ENCODE measurements around the gene METTL8. TPM values are rescaled to one million over a fixed set of nuclear protein-coding genes. Genes with fewer than 3 reads are reported as not detected.
"Not testable (repeated sequence)": the region's sequence is repeated elsewhere in the genome, so short reads cannot be mapped to it uniquely, and the experiment has no call there.

Gene METTL8
- total RNA-seq, 1 donor from 2014 or later: 9.5 TPM

DNA sequence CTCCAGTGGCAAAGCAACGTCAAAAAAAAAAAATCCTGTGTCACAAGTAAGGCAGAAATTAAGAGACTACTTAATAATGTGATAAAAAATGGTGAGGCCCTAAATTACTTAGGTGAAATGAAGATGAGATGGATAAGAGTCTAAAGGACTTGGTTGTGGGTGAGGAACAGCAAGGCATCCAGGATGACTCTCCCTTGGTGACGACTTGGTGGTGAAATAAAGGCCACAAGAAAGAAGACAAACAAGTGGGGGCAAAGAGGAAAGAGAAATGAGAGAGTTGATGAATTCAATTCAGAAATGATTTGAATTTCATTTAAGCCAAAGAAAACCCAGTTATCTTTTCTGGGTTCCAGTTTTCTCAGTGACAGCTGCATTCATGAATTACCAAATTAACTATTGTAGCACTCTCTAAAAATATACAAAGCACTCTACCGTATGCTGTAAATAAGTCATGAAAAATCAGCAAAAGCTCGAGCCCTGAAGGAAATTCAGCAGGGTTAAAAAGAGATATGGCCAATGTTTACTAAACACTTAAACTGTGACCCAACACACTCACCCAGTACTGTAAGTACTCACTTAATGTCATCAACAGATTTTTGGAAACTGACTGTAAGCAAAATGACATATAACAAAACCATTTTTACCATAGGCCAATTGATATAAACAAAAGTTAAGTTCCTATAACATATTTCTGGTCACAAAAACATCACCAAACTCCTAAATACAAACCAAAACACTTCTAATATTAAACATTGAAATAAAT, 1.4 kb downstream of the METTL8 start:
- ATAC-seq (ENCODE audit: poor library complexity) (no peak), DNase-seq (no peak)
- intact Hi-C loops (cut with DNase I): loop anchor here (10.0 kb wide), 1 partner anchor 92 kb away; the partner anchor contains the start of gene CYBRD1

DNA sequence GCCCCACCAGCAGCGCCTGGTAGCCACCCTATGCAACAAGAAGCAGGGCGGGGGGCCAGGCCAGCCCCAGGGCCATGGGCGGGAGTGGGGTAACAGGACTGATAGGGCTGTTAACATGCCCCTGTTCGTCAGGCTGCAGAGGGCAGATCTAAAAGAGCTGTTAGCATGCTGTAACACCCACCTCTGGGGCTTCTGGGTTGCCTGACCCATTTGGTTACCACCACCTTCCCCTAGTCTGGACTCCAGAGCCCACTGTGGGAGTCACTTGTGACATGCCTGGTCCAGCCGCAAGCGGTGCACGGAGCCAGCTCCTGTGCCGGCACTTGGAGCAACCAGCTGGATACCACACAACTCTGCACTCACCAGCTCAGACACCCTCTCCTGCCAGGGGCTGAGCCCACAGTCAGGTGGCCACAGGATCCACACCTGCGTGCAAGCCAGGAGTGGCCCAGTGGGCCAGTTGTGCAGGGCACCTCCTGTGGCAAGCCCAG, 2.1 kb downstream of the METTL8 start:
- DNase-seq (no peak), ATAC-seq (ENCODE audit: poor library complexity) (no peak)
- intact Hi-C loops (cut with DNase I): loop anchor here (10.0 kb wide), 1 partner anchor 93 kb away; the partner anchor contains the start of gene CYBRD1

DNA sequence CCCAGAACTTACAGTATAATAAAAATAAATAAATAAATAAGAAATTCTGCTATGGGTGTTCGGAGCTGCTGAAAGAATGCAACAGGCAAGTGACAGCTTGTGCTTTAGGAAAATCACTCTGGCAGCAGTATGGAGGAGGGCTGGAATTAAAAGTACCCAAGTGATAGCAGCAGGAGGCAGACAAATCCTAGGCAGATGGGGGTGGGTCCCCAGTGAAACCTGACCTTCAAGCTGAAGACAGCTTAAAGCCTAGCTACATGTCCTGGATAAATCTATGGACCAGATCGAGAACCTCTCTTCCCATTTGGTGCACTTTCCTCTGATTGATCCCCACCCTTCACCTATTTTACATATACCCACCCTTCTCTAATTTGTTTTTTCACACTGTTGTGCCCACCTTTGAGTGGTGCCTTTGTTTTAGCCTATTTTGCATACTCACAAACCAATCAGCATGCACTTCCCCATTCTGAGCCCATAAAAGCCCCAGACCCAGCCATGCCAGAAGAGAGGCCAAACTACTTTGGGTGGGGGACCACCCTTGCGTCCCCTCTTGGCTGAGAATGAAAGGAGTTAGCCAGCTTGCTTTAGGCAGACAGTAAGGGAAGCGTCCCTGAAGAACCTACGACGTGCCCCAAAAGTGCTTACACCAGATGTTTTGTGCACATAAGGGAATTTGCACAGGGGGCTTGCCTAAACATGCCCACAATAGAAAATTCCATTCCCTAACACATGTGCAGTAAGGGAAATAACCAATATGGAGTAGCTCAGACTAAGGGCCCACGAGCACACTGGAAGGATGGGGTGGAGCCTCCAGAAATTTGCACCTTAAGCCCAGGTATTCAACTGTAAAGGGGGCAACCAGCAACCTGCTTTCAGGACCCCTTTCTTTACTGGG, 3.0 kb downstream of the METTL8 start:
- DNase-seq (no peak), ATAC-seq (ENCODE audit: poor library complexity) (no peak)
- intact Hi-C loops (cut with DNase I): loop anchor here (10.0 kb wide), 1 partner anchor 94 kb away; the partner anchor contains the start of gene CYBRD1

DNA sequence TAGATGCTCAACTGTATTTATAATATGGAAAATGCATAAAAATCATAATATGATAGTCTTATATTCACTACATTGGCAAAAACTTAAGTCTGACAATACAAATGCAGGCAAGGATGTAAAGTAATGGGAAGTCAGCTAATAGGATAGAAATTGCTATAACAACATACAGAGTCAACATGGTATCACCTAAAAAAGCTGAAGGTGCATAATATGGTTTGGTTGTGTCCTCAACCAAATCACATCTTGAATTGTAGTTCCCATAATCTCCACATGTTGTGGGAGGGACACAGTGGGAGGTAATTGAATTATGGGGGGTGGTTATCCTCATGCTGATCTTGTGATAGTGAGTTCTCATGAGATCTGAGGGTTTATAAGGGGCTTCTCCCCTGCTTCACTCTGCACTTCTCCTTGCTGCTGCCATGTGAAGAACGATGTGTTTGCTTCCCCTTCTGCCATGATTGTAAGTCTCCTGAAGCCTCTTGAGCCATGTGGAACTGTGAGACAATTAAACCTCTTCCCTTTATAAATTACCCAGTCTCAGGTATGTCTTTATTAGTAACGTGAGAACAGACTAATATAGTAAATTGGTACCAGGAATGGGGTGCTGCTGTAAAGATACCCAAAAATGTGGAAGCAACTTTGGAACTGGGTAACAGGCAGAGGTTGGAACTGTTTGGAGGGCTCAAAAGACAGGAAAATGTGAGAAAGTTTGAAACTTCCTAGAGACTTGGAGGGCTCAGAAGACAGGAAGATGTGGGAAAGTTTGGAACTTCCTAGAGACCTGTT, 10.9 kb downstream of the METTL8 start:
- intact Hi-C loops (cut with DNase I); ATAC-seq (ENCODE audit: poor library complexity): not testable (repeated sequence)

DNA sequence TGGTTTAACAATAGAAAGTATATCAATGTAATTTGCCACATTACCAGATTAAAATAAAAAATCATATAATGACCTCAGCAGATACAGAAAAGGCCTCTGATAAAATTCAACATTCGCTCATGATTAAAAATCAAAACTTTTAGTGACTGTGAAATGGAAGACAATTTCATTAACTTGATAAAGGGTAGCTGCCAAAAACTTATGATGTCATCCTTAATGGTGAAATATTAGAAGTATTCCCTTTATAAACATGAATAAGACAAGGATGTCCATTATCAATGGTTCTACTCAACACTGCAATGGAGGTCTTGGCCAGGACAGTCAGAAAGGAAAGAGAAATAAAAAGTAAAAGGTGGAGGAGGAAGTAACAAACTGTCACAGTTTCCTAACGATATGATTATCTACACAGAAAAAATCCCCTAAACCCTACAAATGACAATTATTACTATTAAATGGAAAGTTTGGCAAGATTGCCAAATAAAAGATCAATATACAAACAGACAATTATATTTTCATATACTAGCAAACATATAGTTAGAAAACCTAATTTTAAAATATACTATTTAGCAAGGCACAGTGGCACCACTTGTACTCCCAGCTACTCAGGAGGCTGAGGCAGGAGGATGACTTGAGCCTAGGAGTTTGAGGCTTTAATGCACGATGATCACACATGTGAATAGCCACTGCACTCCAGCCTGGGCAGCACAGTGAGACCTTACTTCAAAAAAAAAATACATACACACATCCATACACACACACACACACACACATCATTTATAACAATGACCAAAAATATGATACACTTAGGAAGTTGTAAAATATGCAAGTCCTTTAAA, 12.8 kb downstream of the METTL8 start:
- DNase-seq: no peak
- ATAC-seq (ENCODE audit: poor library complexity): no peak
- intact Hi-C loops (cut with DNase I): no loop called here

More for the DNA sequence above, 10.9 kb downstream of the METTL8 start:
- DNase-seq: not testable (repeated sequence)

DNA sequence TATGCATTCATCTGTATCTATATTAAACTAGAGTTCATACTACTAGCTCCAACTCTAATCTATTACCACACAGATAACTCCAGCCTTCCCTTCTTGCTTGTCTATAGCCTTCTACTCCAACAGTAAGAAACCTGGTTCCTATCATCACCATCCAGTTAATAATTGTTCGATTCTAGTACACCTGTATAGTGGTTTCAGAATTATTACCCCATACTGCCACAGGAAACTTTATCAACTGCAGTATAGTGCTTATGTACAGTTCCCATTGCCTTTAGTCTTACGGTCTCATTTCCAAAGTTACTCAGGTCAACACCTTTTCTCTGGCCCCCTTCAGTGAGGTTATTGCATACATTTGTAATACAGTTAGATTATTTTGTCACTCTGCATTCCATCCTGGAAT, 14.5 kb downstream of the METTL8 start:
- ATAC-seq (ENCODE audit: poor library complexity): no peak
- no peak for DNase-seq
- intact Hi-C loops (cut with DNase I): loop anchor here (5.0 kb wide), 1 partner anchor 447 kb away; no protein-coding TSS in a partner anchor

DNA sequence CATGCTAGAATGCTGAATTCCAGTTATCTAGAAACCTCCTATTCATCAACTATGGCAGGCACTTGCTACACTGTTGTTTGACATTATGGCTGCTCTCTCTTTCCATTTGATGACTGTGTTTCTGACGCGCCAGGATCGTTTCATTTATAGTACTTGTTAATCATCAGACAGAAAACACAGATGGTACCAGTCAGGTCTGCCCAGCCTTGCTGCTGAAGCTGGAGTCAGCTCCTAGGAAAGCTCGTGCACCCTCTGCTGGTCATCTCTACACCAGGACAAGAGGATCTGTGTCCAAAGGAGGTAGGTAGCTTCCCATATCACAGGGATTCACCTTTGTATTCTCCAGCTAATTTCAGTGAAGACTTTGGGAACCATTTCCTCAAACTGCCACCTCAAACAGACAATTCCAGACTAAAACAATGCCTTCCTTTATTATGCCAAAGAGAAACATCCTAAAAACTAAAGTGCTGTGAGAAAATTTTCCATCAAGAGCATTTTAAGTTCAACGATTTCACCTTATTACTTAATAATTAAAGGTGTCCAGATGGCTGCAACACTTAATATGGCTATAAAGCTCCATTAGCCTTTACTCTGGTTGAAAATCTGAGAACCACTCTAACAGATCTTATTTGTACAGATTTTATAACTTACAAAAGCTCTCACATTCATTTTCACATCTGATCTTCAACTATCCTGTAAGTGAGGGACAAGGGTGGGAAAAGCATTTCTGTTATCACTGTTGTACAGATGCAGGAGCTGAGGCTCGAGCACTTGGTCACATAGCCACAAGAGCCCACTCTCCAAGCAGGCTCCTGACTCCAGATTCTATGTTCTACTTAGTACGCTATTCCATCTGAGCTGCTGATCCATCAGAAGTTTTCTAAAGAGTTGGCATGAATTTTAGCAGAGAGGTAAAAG, 17.5 kb downstream of the METTL8 start:
- ATAC-seq (ENCODE audit: poor library complexity): peak; percentile 99
- intact Hi-C loops (cut with DNase I): loop anchor here (5.0 kb wide), 1 partner anchor 444 kb away; no protein-coding TSS in a partner anchor

DNA sequence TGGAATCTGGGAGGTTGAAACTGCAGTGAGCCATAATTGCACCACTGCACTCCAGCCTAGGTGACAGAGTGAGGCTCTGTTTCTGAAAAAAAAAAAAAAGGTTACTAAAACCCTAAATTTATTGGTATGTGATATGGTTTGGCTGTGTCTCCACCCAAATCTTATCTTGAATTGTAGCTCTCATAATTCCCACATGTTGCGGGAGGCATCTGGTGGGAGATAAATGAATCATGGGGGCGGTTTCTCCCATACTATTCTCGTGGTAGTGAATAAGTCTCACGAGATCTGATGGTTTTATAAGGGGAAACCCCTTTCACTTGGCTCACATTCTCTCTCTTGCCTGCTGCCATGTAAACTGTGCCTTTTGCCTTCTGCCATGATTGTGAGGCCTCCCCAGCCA, 19.1 kb downstream of the METTL8 start:
- intact Hi-C loops (cut with DNase I): loop anchor here (5.0 kb wide), 1 partner anchor 442 kb away; no protein-coding TSS in a partner anchor
- DNase-seq; ATAC-seq (ENCODE audit: poor library complexity): not testable (repeated sequence)

More for the DNA sequence above, 17.5 kb downstream of the METTL8 start:
- peak; percentile 84 for DNase-seq

DNA sequence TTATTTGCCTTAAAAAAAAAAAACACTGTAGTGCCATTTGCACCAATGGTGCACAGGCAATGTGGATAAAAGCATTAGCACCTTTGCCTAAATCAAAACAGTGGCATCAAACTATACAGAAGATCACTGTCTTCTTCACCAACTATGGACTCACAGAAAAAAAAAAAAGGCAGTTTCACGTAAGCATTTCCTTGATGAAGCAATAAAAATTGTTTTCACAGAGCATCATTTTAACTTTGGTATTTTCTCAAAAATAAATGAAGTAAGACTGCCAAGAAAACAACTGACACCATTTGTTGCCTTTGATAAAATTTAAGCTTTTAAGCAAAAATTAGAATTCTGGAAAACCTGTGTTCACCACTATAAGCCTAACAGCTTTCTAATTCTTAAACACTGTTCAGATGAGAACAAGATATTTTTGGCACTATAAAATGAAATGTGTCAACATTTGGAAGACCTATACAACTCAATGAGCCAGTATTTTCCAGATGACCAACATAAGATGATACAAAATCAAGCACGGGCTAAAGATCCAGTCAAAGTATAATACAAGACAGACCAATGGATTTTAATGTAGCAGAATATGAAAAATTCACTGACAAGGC, 21.1 kb downstream of the METTL8 start:
- intact Hi-C loops (cut with DNase I): no loop called here
- ATAC-seq (ENCODE audit: poor library complexity) (no peak), DNase-seq (no peak)

DNA sequence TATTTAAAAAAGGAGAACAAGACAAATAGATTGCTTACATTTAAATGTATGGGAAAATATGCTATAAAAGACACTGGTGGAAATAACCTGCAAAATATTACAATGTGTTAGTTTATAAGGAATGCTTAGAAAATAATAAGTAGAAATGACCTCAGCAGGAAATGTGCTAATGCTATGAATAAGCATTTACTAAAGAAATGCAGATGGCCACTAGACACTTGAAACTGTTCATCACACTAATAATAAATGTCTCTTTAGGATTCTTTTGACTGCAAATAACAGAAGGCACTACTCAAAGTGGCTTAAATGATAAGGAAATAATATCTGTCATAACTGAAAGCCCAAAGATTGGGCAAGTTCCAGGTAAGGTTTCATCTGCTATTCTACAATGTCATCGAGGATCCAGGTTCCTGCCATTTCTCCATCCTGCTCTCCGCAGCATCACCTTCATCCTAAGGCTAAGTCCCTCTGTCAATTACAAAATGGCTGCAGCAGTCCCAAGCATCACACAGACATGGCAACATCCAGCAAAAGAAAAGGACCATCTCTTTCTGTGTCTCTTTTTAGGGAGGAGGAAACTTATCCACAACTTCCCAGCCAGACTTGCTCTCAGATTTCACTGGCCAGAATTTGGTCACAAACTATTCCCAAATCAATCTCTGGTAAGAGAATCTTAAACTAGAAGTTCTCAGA, 21.9 kb downstream of the METTL8 start:
- intact Hi-C loops (cut with DNase I): no loop called here
- no peak for DNase-seq

DNA sequence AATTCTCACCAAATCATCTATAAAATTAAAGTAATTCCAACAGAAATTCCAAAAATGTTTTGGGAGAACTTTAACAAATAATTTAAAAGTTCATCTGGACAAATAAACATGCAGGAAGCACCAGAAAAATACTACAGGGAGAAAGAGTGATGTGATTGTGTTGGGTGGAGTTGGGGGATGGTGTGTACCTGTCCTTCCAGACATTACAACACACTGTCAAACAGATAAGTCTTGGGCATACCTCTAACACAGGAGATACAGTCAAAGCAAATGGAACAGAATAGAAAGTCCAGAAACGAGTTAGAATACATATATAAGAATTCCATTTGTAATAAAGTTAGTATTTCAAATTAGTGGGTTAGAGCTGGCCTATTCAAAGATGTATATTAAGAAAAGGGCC, 22.6 kb downstream of the METTL8 start:
- intact Hi-C loops (cut with DNase I): no loop called here

More for the DNA sequence above, 21.9 kb downstream of the METTL8 start:
- ATAC-seq (ENCODE audit: poor library complexity): no peak

DNA sequence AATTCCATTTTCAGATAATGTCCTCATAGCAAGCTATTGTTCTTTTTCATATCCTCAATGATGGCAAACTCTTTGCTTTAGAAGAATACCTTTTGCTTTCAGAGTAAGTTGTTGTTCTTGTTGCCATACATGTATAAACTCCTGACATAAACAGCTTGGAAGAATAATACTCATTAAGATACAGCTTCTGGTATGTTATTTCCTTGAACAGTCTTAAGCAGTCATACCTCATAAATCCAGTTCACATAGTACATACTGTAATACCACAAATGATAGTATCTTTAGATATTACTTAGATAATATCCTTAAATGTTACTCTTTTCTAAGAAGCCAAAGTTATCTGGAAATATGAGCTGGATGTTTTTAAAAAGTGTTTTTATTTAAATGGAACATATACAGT, 23.2 kb downstream of the METTL8 start:
- intact Hi-C loops (cut with DNase I): no loop called here
- ATAC-seq (ENCODE audit: poor library complexity) (no peak), DNase-seq (no peak)

More for the DNA sequence above, 22.6 kb downstream of the METTL8 start:
- ATAC-seq (ENCODE audit: poor library complexity): no peak
- DNase-seq: no peak

DNA sequence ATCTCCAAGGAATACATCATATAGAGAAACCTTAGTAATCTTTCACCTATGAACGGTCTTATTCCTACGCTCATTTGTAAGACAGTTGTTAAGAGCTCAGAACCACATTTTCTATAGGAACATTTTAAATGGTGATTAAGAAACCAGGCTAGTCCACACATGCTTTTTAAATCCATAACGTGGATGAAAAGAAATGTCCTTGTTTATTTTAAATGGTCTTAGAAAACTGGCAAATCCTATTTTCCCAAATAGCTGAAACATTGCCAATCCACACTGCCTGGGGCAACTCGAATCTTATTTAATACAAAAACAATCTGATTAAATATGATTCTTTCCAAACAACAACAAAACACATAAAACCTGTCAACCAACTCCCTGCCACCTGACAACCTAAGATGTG, 23.7 kb downstream of the METTL8 start:
- no peak for DNase-seq
- intact Hi-C loops (cut with DNase I): no loop called here
- no peak for ATAC-seq (ENCODE audit: poor library complexity)

DNA sequence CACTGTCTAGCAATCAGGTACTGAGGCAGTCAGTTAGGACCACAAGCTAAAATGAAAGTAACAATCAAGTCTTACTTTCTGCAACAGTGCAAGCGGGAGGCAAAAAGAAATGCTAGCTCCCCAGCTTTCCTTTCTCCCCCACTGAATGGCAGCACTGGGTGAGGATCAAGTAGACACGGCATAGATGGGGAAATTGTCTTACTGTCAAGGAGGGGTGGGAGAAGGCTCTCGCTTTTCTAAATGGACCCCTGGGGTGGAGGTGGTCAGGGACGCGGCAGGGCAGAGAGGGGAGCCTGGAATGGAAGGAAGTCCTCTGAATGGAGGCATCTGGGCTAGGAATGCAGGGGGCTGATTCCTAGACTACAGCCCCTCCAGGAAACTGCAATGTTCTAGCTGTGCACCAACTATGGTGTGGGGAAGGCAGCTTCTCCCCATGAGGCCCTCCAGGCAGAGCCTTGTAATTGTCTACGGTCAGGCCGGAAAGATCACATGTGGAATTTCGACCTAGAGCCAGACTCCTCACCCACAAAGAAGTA, 24.3 kb downstream of the METTL8 start:
- no peak for ATAC-seq (ENCODE audit: poor library complexity)
- intact Hi-C loops (cut with DNase I): no loop called here

DNA sequence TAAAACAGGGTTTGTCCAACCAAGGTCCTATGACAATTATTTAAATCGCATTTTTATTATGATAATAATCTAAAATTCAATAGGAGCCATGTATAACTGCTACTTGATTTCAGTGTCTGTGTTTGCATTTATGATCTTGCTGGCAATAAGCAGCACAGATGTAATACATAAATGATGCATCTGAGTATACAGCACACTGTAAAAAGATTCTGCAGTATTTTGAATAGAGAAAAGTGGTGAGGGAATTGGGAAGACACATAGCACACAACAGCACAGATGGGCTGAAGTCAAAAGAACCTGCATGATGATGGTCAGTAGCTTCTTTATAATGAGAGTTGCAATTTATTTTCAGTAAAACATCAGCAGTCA, 26.1 kb downstream of the METTL8 start:
- ATAC-seq (ENCODE audit: poor library complexity) (no peak), DNase-seq (no peak)
- intact Hi-C loops (cut with DNase I): no loop called here

More for the DNA sequence above, 24.3 kb downstream of the METTL8 start:
- DNase-seq: no peak
